Gastrocnemius medialis (tissue), 4 donors: ENCODE measurements around the gene PCOLCE2. TPM values are rescaled to one million over a fixed set of nuclear protein-coding genes. Genes with fewer than 3 reads are reported as not detected.

Experiments
- ATAC-seq, 2 donors: fragments of 150-250 bp; one replicate each; pipeline ENCODE4 v1.9.1; 2016
- DNase-seq, 2 donors: peaks; one replicate each; pipeline ENCODE4 v3.0.0-alpha.2; 2019
- H3K27ac ChIP-seq, 4 donors: fragments of 200-600 bp; sonication (generic); 1 replicate in 1 of 4; 2 replicates in 3 of 4; pipeline ENCODE4 v1.5.1; 2016 to 2018; ENCODE audit warnings: mild to moderate bottlenecking in 2 of 4, moderate library complexity in 1 of 4
- H3K27me3 ChIP-seq, 3 donors: fragments of 200-600 bp; sonication (generic) in 2 of 3; 1 replicate in 1 of 3; 2 replicates in 2 of 3; pipeline versions ENCODE4 v1.5.1 to v1.6.0; 2016 to 2019; ENCODE audit warnings: mild to moderate bottlenecking in 1 of 3, moderate library complexity in 1 of 3
- H3K36me3 ChIP-seq, 2 donors: fragments of 200-600 bp; sonication (generic) in 1 of 2; one replicate each; pipeline ENCODE4 v1.5.1; 2017 to 2018
- H3K4me1 ChIP-seq, 2 donors: fragments of 200-600 bp; sonication (generic) in 1 of 2; one replicate each; pipeline ENCODE4 v1.5.1; 2016 to 2017; ENCODE audit warnings: mild to moderate bottlenecking in 2 of 2
- H3K4me3 ChIP-seq, 4 donors: fragments of 200-600 bp; sonication (generic) in 3 of 4; 1 replicate in 1 of 4; 2 replicates in 3 of 4; pipeline ENCODE4 v1.5.1; 2016 to 2019; ENCODE audit warnings: mild to moderate bottlenecking in 2 of 4
- H3K9me3 ChIP-seq, 3 donors: fragments of 200-600 bp; sonication (generic) in 2 of 3; 1 replicate in 1 of 3; 2 replicates in 2 of 3; pipeline ENCODE4 v1.5.1; 2016 to 2019
- CTCF ChIP-seq, 5 experiments: fragments of 450-650 bp in 3 of 5; fragments of 200-600 bp in 2 of 5; sonication (generic) in 2 of 5; IDR thresholded peaks in 4 of 5; conservative IDR thresholded peaks in 1 of 5; 1 replicate in 4 of 5; 2 replicates in 1 of 5; pipeline ENCODE4 v1.5.1; 2016 to 2019; ENCODE audit warnings: antibody characterized with exemption in 5 of 5, mild to moderate bottlenecking in 3 of 5, moderate library complexity in 3 of 5
- POLR2A ChIP-seq, 2 donors: fragments of 450-650 bp; IDR thresholded peaks; one replicate each; pipeline ENCODE4 v1.6.1; 2017; ENCODE audit warnings: antibody characterized with exemption in 2 of 2, mild to moderate bottlenecking in 2 of 2, moderate library complexity in 2 of 2
- in situ Hi-C, 4 donors: fragments of 200-750 bp; cut with MboI; loops; one replicate each; pipeline versions ENCODE4 v1.15.0 to v1.8.0; 2017; ENCODE audit warnings: low sequenced_read_pairs in 4 of 4
- intact Hi-C: fragments of 100-400 bp; cut with DNase I; formaldehyde crosslinking; loops from one replicate; pipeline ENCODE4 v1.15.1; 2023; ENCODE audit warnings: low total_unique reads
- total RNA-seq, 4 donors: library from RNA; depleted of rRNA; stranded (reverse); fragments of >200 nt; gene quantifications; one replicate each; pipeline versions ENCODE4 v1.1.0 to v1.2.3, GENCODE V29; 2016

PCOLCE2 gene
- total RNA-seq, 4 donors from 2014 or later, result 2.5 to 17.2 (median 4.0) TPM

- H3K4me3 ChIP-seq, result no peak overlapping the region
- DNase-seq, result no peak
These were observed 9.7 kb upstream of the PCOLCE2 start for GRCh38 chr3:142898346-142899213.

GRCh38 chr3:142897807-142898206 lies 8.9 kb upstream of the PCOLCE2 start:
- ATAC-seq (no peak), DNase-seq (no peak)
- Histone ChIP-seq H3K27ac (no peak overlapping the region), H3K9me3 (no peaks in the 10 kb centered on the region), H3K4me1 (no peaks in the 10 kb centered on the region), H3K36me3 (no peaks in the 10 kb centered on the region), H3K27me3 (no peaks in the 10 kb centered on the region), H3K4me3 (no peak overlapping the region)
- in situ Hi-C loops, result no loop called here
- TF ChIP-seq CTCF (IDR thresholded peaks at IDR 0.05 in 4 of 5, conservative IDR thresholded peaks at IDR 0.05 in 1 of 5) (no peak), POLR2A (IDR thresholded peaks at IDR 0.05) (no peak)
- intact Hi-C loops, result no loop called here

More at GRCh38 chr3:142898346-142899213, 9.7 kb upstream of the PCOLCE2 start:
- Histone ChIP-seq H3K27me3 (no peaks in the 10 kb centered on the region), H3K9me3 (no peaks in the 10 kb centered on the region), H3K27ac (no peak overlapping the region), H3K36me3 (no peaks in the 10 kb centered on the region), H3K4me1 (no peaks in the 10 kb centered on the region)
- intact Hi-C loops (no loop called here), in situ Hi-C loops (no loop called here)
- TF ChIP-seq CTCF (IDR thresholded peaks at IDR 0.05 in 4 of 5, conservative IDR thresholded peaks at IDR 0.05 in 1 of 5) (no peak), POLR2A (IDR thresholded peaks at IDR 0.05) (no peak)
- no peak for ATAC-seq

- in situ Hi-C loops, result no loop called here
- H3K4me1 ChIP-seq, result no peaks in the 10 kb centered on the region
- no peaks in the 10 kb centered on the region for H3K27me3 ChIP-seq
- no peaks in the 10 kb centered on the region for H3K9me3 ChIP-seq
- TF ChIP-seq CTCF (IDR thresholded peaks at IDR 0.05 in 4 of 5, conservative IDR thresholded peaks at IDR 0.05 in 1 of 5), result no peak
- TF ChIP-seq POLR2A (IDR thresholded peaks at IDR 0.05), result no peak
- H3K4me3 ChIP-seq, result no peak overlapping the region
- ATAC-seq (no peak), DNase-seq (no peak)
- no peaks in the 10 kb centered on the region for H3K36me3 ChIP-seq
- no peak overlapping the region for H3K27ac ChIP-seq
- intact Hi-C loops, result no loop called here
These were observed 8.1 kb upstream of the PCOLCE2 start for GRCh38 chr3:142896996-142897395.

GRCh38 chr3:142896201-142896755 lies 7.4 kb upstream of the PCOLCE2 start:
- no peak for ATAC-seq
- DNase-seq, result no peak
- H3K9me3 ChIP-seq, result no peaks in the 10 kb centered on the region

More at GRCh38 chr3:142896201-142896755, 7.4 kb upstream of the PCOLCE2 start:
- TF ChIP-seq POLR2A (IDR thresholded peaks at IDR 0.05) (no peak), CTCF (IDR thresholded peaks at IDR 0.05 in 4 of 5, conservative IDR thresholded peaks at IDR 0.05 in 1 of 5) (no peak)
- H3K27me3 ChIP-seq, result no peaks in the 10 kb centered on the region
- H3K4me3 ChIP-seq, result no peak overlapping the region
- no peaks in the 10 kb centered on the region for H3K36me3 ChIP-seq
- intact Hi-C loops, result no loop called here
- no peak overlapping the region for H3K27ac ChIP-seq
- in situ Hi-C loops, result no loop called here
- H3K4me1 ChIP-seq, result no peaks in the 10 kb centered on the region
